GM21576 (cell line): Measurements from ENCODE around the gene SH3BP1.

ENCODE experiments used
- ATAC-seq: cut with Tn5 transposase; IDR thresholded peaks from one replicate; pipeline ENCODE4 v1.9.1; 2021; ENCODE audit warnings: mild to moderate bottlenecking, moderate library complexity; ENCODE audit not compliant: unreplicated experiment

Gene SH3BP1

DNA sequence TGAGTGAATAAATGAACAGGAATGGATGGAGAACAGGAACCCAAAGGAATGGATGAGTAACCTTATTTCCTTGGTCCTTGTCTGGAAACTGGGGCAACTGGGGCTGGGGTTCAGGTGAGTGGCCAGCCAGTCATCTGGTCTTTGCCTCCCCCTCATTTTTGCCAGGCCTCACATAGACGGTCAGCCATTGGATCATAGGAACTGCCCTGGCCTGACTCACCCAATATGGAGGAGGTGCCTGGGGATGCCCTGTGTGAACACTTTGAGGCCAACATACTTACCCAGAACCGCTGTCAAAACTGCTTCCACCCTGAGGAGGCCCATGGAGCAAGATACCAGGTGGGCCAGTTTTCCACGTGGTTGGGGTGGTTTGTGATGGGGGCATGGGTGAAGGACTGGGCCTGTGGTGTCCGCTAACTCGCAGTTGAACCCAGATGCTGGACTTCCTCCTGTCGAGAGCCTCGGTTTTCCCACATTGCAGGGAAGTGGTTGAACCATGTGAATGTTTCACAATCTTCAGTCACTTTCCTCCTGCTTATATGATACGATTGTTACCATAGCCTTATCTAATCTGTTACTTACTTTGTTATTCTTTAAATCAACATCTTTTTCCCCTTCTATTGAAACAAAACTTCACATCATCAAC is 61.8 kb downstream of the SH3BP1 start:
- ATAC-seq: no peak

DNA sequence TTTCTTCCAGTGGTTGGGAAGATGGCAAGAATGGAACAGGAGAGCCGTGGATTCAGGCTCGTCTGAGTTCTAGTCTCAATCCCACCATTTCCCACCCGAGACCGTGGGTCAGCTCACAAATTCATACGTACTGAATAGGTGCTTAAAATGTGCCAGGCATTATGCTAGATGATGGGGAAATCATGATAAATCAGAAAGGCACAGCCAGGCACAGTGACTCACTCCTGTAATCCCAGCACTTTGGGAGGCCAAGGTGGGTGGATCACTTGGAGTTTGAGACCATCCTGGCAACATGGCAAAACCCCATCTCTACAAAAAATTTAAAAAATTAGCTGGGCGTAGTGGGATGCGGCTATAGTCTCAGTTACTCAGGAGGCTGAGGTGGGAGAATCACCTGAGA is 64.4 kb downstream of the SH3BP1 start:
- ATAC-seq: no peak

- no peak for ATAC-seq
Observed at GRCh38 chr22:37704645-37705044, 65.2 kb downstream of the SH3BP1 start.

GRCh38 chr22:37705205-37705604 is 65.7 kb downstream of the SH3BP1 start:
- ATAC-seq: no peak
